GM23338 (cell line): ENCODE results near the gene PFKP. TPM values are rescaled to one million over a fixed set of nuclear protein-coding genes. Genes with fewer than 3 reads are reported as not detected.

Source experiments
- ATAC-seq: fragments of 200-7000 bp; cut with Tn5 transposase; 3 replicates; pipeline ENCODE4 v1.9.1; 2020
- DNase-seq: peaks from one replicate; pipeline ENCODE4 v3.0.0-alpha.2; 2015; ENCODE audit warnings: low spot score
- H2AFZ ChIP-seq: fragments of 200-600 bp; sonication (generic); 2 replicates; pipeline ENCODE4 v1.8.0; 2016; ENCODE audit warnings: antibody characterized with exemption, mild to moderate bottlenecking, moderate library complexity
- H3F3A ChIP-seq: fragments of 200-600 bp; sonication (generic); replicated peaks from 2 replicates; pipeline ENCODE4 v1.8.0; 2017; ENCODE audit warnings: antibody characterized with exemption, mixed run types, low read depth
- H3K27ac ChIP-seq: fragments of 200-600 bp; sonication (generic); 2 replicates; pipeline ENCODE4 v1.6.1; 2016; ENCODE audit warnings: low read depth
- H3K27me3 ChIP-seq: fragments of 200-600 bp; sonication (generic); 2 replicates; pipeline ENCODE4 v1.8.0; 2016; ENCODE audit warnings: mild to moderate bottlenecking, mixed run types, moderate library complexity; ENCODE audit not compliant: insufficient read depth
- H3K36me3 ChIP-seq: fragments of 200-600 bp; sonication (generic); 2 replicates; pipeline ENCODE4 v1.8.0; 2016; ENCODE audit warnings: mild to moderate bottlenecking; ENCODE audit not compliant: insufficient read depth
- H3K4me1 ChIP-seq: fragments of 200-600 bp; sonication (generic); 2 replicates; pipeline ENCODE4 v1.8.0; 2016; ENCODE audit warnings: mild to moderate bottlenecking, moderate library complexity; ENCODE audit not compliant: insufficient read depth
- H3K4me2 ChIP-seq: fragments of 200-600 bp; sonication (generic); 2 replicates; pipeline ENCODE4 v1.7.1; 2017; ENCODE audit warnings: mixed run types
- H3K4me3 ChIP-seq: fragments of 200-600 bp; sonication (generic); 2 replicates; pipeline ENCODE4 v1.6.1; 2016; ENCODE audit warnings: mixed run types
- H3K79me2 ChIP-seq: fragments of 200-600 bp; sonication (generic); replicated peaks from 2 replicates; pipeline ENCODE4 v1.8.0; 2017; ENCODE audit warnings: mild to moderate bottlenecking; ENCODE audit not compliant: insufficient read depth
- H3K9me2 ChIP-seq: fragments of 200-600 bp; sonication (generic); 2 replicates; pipeline ENCODE4 v1.8.0; 2017; ENCODE audit not compliant: insufficient read depth
- H4K20me1 ChIP-seq: fragments of 200-600 bp; sonication (generic); replicated peaks from 2 replicates; pipeline ENCODE4 v1.8.0; 2017; ENCODE audit warnings: mild to moderate bottlenecking; ENCODE audit not compliant: insufficient read depth
- H3K27ac Mint-ChIP-seq: 2 replicates; pipeline ENCODE4 v1.8.0; 2020; ENCODE audit warnings: inconsistent platforms, mild to moderate bottlenecking, moderate library complexity, mixed read lengths
- H3K27me3 Mint-ChIP-seq: 3 replicates; pipeline ENCODE4 v1.8.0; 2022; ENCODE audit warnings: low read depth, mild to moderate bottlenecking, moderate library complexity, mixed read lengths, inconsistent platforms; ENCODE audit not compliant: insufficient read depth, poor library complexity
- H3K36me3 Mint-ChIP-seq: 3 replicates; pipeline ENCODE4 v1.8.0; 2021; ENCODE audit warnings: low read depth, mild to moderate bottlenecking, inconsistent platforms, moderate library complexity, mixed read lengths
- H3K4me1 Mint-ChIP-seq: 3 replicates; pipeline ENCODE4 v1.8.0; 2020; ENCODE audit warnings: mild to moderate bottlenecking, inconsistent platforms, mixed read lengths
- H3K4me3 Mint-ChIP-seq: 3 replicates; pipeline ENCODE4 v1.8.0; 2021; ENCODE audit warnings: moderate library complexity, mild to moderate bottlenecking, inconsistent platforms, mixed read lengths
- H3K9me3 Mint-ChIP-seq: 3 replicates; pipeline ENCODE4 v1.8.0; 2020; ENCODE audit warnings: moderate library complexity, mild to moderate bottlenecking, inconsistent platforms, mixed read lengths
- CREB1 ChIP-seq: fragments of 250-450 bp; sonication (Bioruptor Pico); IDR thresholded peaks from 2 replicates; pipeline ENCODE4 v1.5.0; 2020; ENCODE audit warnings: low read depth, mild to moderate bottlenecking, moderate library complexity
- CTCF ChIP-seq, 2 experiments: fragments of 200-600 bp in 1 of 2; sonication (generic) in 1 of 2; conservative IDR thresholded peaks; 2 replicates each; pipeline versions ENCODE4 v1.5.1 to v1.6.1; 2016 to 2017; ENCODE audit warnings: antibody characterized with exemption in 2 of 2, low read depth in 2 of 2, mild to moderate bottlenecking in 2 of 2, moderate library complexity in 1 of 2
- ETS1 ChIP-seq: IDR thresholded peaks from 2 replicates; pipeline ENCODE4 v1.6.1; 2016; ENCODE audit warnings: antibody characterized with exemption
- EZH2 ChIP-seq: fragments of 200-600 bp; sonication (generic); IDR thresholded peaks from one replicate; pipeline ENCODE4 v1.8.0; 2017; ENCODE audit warnings: antibody characterized with exemption, mild to moderate bottlenecking, low read depth; ENCODE audit not compliant: unreplicated experiment
- EZH2phosphoT487 ChIP-seq: fragments of 200-600 bp; sonication (generic); IDR thresholded peaks from one replicate; pipeline ENCODE4 v1.8.1; 2018; ENCODE audit warnings: antibody characterized with exemption; ENCODE audit not compliant: unreplicated experiment
- JUNB ChIP-seq: IDR thresholded peaks from one replicate; pipeline ENCODE4 v1.6.1; 2016; ENCODE audit warnings: antibody characterized with exemption; ENCODE audit not compliant: unreplicated experiment
- NANOG ChIP-seq: IDR thresholded peaks from 2 replicates; pipeline ENCODE4 v1.6.1; 2016; ENCODE audit warnings: antibody characterized with exemption, borderline replicate concordance
- POLR2AphosphoS5 ChIP-seq: IDR thresholded peaks from 2 replicates; pipeline ENCODE4 v1.6.1; 2016; ENCODE audit warnings: antibody characterized with exemption, low read depth
- REST ChIP-seq: IDR thresholded peaks from one replicate; pipeline ENCODE4 v1.6.1; 2018; ENCODE audit warnings: antibody characterized with exemption; ENCODE audit not compliant: unreplicated experiment
- STAT1 ChIP-seq: IDR thresholded peaks from one replicate; pipeline ENCODE4 v1.6.1; 2016; ENCODE audit warnings: antibody characterized with exemption; ENCODE audit not compliant: unreplicated experiment
- ZNF114 ChIP-seq: fragments of 250-450 bp; sonication (Bioruptor Pico); IDR thresholded peaks from 2 replicates; pipeline ENCODE4 v1.5.0; 2020; ENCODE audit warnings: mild to moderate bottlenecking, moderate library complexity
- ZNF331 ChIP-seq: fragments of 250-450 bp; sonication (Bioruptor Pico); IDR thresholded peaks from 2 replicates; pipeline ENCODE4 v1.5.0; 2020; ENCODE audit warnings: low read depth, mild to moderate bottlenecking, moderate library complexity
- ZNF462 ChIP-seq: fragments of 250-450 bp; sonication (Bioruptor Pico); IDR thresholded peaks from 2 replicates; pipeline ENCODE4 v1.5.0; 2020; ENCODE audit warnings: mild to moderate bottlenecking, moderate library complexity
- polyA plus RNA-seq: library from polyadenylated mRNA; unstranded; fragments of >200 nt; fragmentation: Nextera tagmentation; extraction: Ambion mirVana; gene quantifications from 2 replicates; pipeline ENCODE4 v1.2.1, GENCODE V29; 2016
- total RNA-seq: library from RNA; depleted of rRNA; stranded (reverse); fragments of >200 nt; shearing (Covaris generic); gene quantifications from 2 replicates; pipeline ENCODE4 v1.2.3, GENCODE V29; 2014

The PFKP gene
- total and polyA plus RNA-seq, 2 experiments from 2014 or later: 56.3 to 120 TPM

GRCh38 chr10:3127921-3128320, 60.6 kb downstream of the PFKP start:
- no peak for DNase-seq
- Histone ChIP-seq H3K4me2 (no peak overlapping the region), H2AFZ (no peak overlapping the region), H3K4me3 (no peak overlapping the region), H3K27me3 (no peaks in the 10 kb centered on the region), H3K9me2 (no peaks in the 10 kb centered on the region), H3F3A (no peaks in the 10 kb centered on the region), H4K20me1 (no peaks in the 10 kb centered on the region), H3K27ac (no peak overlapping the region; the same call in 1 of the 2 replicates), H3K4me1 (no peaks in the 10 kb centered on the region), H3K79me2 (no peaks in the 10 kb centered on the region), H3K36me3 (peaks cover 12% of the 10 kb centered on the region; the same call in 1 of the 2 replicates)
- Mint-ChIP-seq H3K9me3 (no peaks in the 10 kb centered on the region), H3K27ac (no peak overlapping the region), H3K36me3 (peaks cover 54% of the 10 kb centered on the region), H3K4me3 (no peak overlapping the region), H3K27me3 (peaks cover 14% of the 10 kb centered on the region), H3K4me1 (no peaks in the 10 kb centered on the region)
- TF ChIP-seq ETS1 (no peak), JUNB (no peak), ZNF114 (CRISPR knock-in tag) (no peak), REST (no peak), ZNF331 (CRISPR knock-in tag) (no peak), CTCF (conservative IDR thresholded peaks at IDR 0.05; ENCODE audit: low read depth in 2 of 2) (no peak), POLR2AphosphoS5 (no peak), NANOG (no peak), EZH2phosphoT487 (no peak), ZNF462 (CRISPR knock-in tag) (no peak), CREB1 (CRISPR knock-in tag) (no peak), EZH2 (no peak), STAT1 (no peak)
- no peak for ATAC-seq
